Keratinocyte (primary cell): Measurements from ENCODE around the gene PIGBOS1. TPM values are rescaled to one million over a fixed set of nuclear protein-coding genes. Genes with fewer than 3 reads are reported as not detected.

Experiments
- DNase-seq: peaks from one replicate; pipeline ENCODE4 v3.0.0-alpha.2; 2011; ENCODE audit warnings: low read depth, missing footprints, low spot score
- FAIRE-seq: peaks from 2 replicates; lab custom pipeline; 2011; peaks lifted over from hg19 to GRCh38; lab: Jason Lieb, UNC
- H2AFZ ChIP-seq: 2 replicates; pipeline ENCODE4 v1.6.0; 2012; ENCODE audit warnings: low read length, control low read depth, inconsistent platforms; ENCODE audit not compliant: control insufficient read depth
- H3K27ac ChIP-seq: 2 replicates; pipeline ENCODE4 v1.5.1; 2011; ENCODE audit warnings: low read length; ENCODE audit not compliant: control insufficient read depth, insufficient read depth
- H3K27me3 ChIP-seq: 3 replicates; pipeline ENCODE4 v1.6.0; 2011; ENCODE audit warnings: low read length; ENCODE audit not compliant: control insufficient read depth, insufficient read depth; ENCODE audit errors: extremely low read depth
- H3K36me3 ChIP-seq, 2 experiments: 2 replicates in 1 of 2; 3 replicates in 1 of 2; pipeline ENCODE4 v1.5.1; 2011; ENCODE audit warnings: low read length in 2 of 2, mild to moderate bottlenecking in 1 of 2; ENCODE audit not compliant: control insufficient read depth in 2 of 2, insufficient read depth in 2 of 2; ENCODE audit errors: extremely low read depth in 1 of 2
- H3K4me1 ChIP-seq: 3 replicates; pipeline ENCODE4 v1.5.1; 2011; ENCODE audit warnings: low read length; ENCODE audit not compliant: control insufficient read depth, insufficient read depth; ENCODE audit errors: extremely low read depth
- H3K4me2 ChIP-seq: 3 replicates; pipeline ENCODE4 v1.6.0; 2011; ENCODE audit warnings: low read depth, low read length; ENCODE audit not compliant: control insufficient read depth, insufficient read depth; ENCODE audit errors: extremely low read depth
- H3K4me3 ChIP-seq, 3 experiments: fragments of 200-600 bp in 1 of 3; sonication (generic) in 1 of 3; 2 replicates in 2 of 3; 3 replicates in 1 of 3; pipeline ENCODE4 v1.5.1; 2011 to 2016; ENCODE audit warnings: low read length in 3 of 3, mild to moderate bottlenecking in 3 of 3, control low read depth in 2 of 3, inconsistent platforms in 1 of 3, low read depth in 1 of 3, mixed read lengths in 1 of 3, mixed run types in 1 of 3, moderate library complexity in 1 of 3; ENCODE audit not compliant: control insufficient read depth in 2 of 3, insufficient read depth in 2 of 3; ENCODE audit errors: extremely low read depth in 1 of 3
- H3K79me2 ChIP-seq: 2 replicates; pipeline ENCODE4 v1.6.0; 2012; ENCODE audit warnings: low read length; ENCODE audit not compliant: control insufficient read depth, insufficient read depth
- H3K9ac ChIP-seq: 3 replicates; pipeline ENCODE4 v1.6.0; 2011; ENCODE audit warnings: low read length; ENCODE audit not compliant: control insufficient read depth, insufficient read depth; ENCODE audit errors: extremely low read depth
- H3K9me1 ChIP-seq: 3 replicates; pipeline ENCODE4 v1.6.0; 2011; ENCODE audit warnings: low read length; ENCODE audit not compliant: control insufficient read depth, insufficient read depth; ENCODE audit errors: extremely low read depth
- H3K9me3 ChIP-seq: 2 replicates; pipeline ENCODE4 v1.5.1; 2012; ENCODE audit warnings: low read depth, low read length; ENCODE audit not compliant: control insufficient read depth
- H4K20me1 ChIP-seq: 3 replicates; pipeline ENCODE4 v1.6.0; 2011; ENCODE audit warnings: low read length; ENCODE audit not compliant: control insufficient read depth, insufficient read depth; ENCODE audit errors: extremely low read depth
- EZH2 ChIP-seq: IDR thresholded peaks from one replicate; pipeline ENCODE4 v1.6.1; 2012; ENCODE audit warnings: inconsistent platforms, mild to moderate bottlenecking, low read length, moderate library complexity
- dilution Hi-C: fragments of 300-500 bp; cut with MboI; formaldehyde crosslinking; loops from one replicate; pipeline ENCODE4 v1.7.0; 2020; ENCODE audit warnings: low sequenced_read_pairs; ENCODE audit not compliant: extremely low pct_ligation_motif_present
- polyA plus RNA-seq, 5 experiments: library from polyadenylated mRNA; depleted of rRNA in 3 of 5; stranded (reverse) in 3 of 5; stranded (forward) in 1 of 5; unstranded in 1 of 5; fragments of >200 nt; gene quantifications; 1 replicate in 1 of 5; 2 replicates in 3 of 5; 3 replicates in 1 of 5; pipeline versions ENCODE4 v1.2.1 to v1.2.3, GENCODE V29; 2011 to 2012; ENCODE audit warnings: missing spikeins in 2 of 5, low read depth in 1 of 5, low replicate concordance in 1 of 5
- TF ChIP-seq, protein P1 (sequence below), 3 experiments: IDR thresholded peaks in 1 of 3; conservative IDR thresholded peaks in 1 of 3; optimal IDR thresholded peaks in 1 of 3; 2 replicates in 2 of 3; 3 replicates in 1 of 3; pipeline versions ENCODE3 to v1.5.1; 2011; ENCODE audit warnings: low read length in 3 of 3, mild to moderate bottlenecking in 3 of 3, moderate library complexity in 2 of 3, control low read depth in 1 of 3, inconsistent platforms in 1 of 3; ENCODE audit not compliant: insufficient read depth in 2 of 3; ENCODE audit errors: extremely low read depth in 1 of 3

The PIGBOS1 gene
- polyA plus RNA-seq, 1 donor (not counting 4 experiments of a cell fraction or from before 2014, with no cell fraction given), result 8.6 TPM

DNA sequence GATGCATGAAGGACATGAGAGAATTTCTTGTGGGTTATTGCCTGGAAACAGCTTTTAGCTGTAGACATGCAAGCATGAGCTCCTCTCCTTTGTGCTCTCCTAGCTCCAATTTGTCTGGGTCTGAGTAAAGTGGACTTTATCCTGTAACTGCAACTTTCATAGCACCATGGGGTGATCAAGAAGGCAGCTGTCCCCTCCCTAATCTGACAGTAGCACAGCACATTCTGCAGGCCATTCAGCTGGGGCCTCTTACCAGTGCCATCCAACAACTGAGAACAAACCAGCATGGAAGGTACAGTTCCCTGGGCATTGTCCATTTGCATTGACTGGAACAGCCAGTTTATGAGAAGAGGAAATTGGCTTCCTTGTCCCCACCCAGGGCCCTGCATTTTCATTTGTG is 21.6 kb downstream of the PIGBOS1 start:
- DNase-seq, result no peak
- TF ChIP-seq EZH2, result no peak
- Histone ChIP-seq H3K9me1 (no peaks in the 10 kb centered on the region), H3K79me2 (no peaks in the 10 kb centered on the region), H3K36me3 (no peaks in the 10 kb centered on the region), H3K27ac (no peak overlapping the region), H3K4me2 (no peak overlapping the region), H3K9me3 (no peaks in the 10 kb centered on the region), H3K27me3 (no peaks in the 10 kb centered on the region), H3K9ac (no peak overlapping the region), H3K4me1 (no peaks in the 10 kb centered on the region), H3K4me3 (no peak overlapping the region), H2AFZ (no peak overlapping the region), H4K20me1 (no peaks in the 10 kb centered on the region)
- dilution Hi-C loops, result no loop called here
- no peak for FAIRE-seq

DNA sequence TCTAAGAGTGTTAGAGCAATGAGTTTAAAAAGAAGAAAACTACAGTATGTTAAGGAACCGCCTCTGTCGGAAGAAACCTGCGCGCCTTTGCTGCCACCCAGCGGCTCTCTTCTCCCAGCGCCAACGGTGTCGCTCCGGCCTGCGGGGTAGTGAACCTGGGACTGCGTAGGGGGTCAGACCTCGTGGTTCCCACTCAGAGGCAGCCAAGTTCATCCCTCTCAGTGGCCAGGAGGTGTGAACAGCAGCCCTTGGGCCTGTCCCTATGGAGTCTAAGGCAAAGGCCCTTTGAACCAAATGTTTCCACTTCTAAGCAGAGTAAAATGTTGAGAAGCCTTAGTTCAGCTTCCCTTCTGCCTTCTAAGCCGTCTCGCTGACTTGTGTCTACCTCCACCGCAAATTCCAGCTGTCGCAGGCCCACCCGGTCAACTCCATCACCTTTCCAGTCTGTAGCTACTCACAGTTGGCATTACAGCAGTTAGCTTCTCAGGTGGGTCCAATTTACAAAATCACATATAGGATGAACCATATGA is 28.3 kb downstream of the PIGBOS1 start:
- Histone ChIP-seq H3K4me1 (peaks cover 4% of the 10 kb centered on the region), H2AFZ (peak overlapping the region; percentile 95), H3K4me2 (peak overlapping the region; percentile 75), H3K9ac (peak overlapping the region; percentile 83), H3K79me2 (no peaks in the 10 kb centered on the region), H3K36me3 (no peaks in the 10 kb centered on the region), H4K20me1 (no peaks in the 10 kb centered on the region), H3K4me3 (peak overlapping the region; percentile 57 to 83 (median 77)), H3K9me3 (no peaks in the 10 kb centered on the region), H3K27me3 (no peaks in the 10 kb centered on the region), H3K27ac (peak overlapping the region; percentile 64), H3K9me1 (no peaks in the 10 kb centered on the region)
- dilution Hi-C loops, result no loop called here
- TF ChIP-seq, protein P1, sequence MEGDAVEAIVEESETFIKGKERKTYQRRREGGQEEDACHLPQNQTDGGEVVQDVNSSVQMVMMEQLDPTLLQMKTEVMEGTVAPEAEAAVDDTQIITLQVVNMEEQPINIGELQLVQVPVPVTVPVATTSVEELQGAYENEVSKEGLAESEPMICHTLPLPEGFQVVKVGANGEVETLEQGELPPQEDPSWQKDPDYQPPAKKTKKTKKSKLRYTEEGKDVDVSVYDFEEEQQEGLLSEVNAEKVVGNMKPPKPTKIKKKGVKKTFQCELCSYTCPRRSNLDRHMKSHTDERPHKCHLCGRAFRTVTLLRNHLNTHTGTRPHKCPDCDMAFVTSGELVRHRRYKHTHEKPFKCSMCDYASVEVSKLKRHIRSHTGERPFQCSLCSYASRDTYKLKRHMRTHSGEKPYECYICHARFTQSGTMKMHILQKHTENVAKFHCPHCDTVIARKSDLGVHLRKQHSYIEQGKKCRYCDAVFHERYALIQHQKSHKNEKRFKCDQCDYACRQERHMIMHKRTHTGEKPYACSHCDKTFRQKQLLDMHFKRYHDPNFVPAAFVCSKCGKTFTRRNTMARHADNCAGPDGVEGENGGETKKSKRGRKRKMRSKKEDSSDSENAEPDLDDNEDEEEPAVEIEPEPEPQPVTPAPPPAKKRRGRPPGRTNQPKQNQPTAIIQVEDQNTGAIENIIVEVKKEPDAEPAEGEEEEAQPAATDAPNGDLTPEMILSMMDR (optimal IDR thresholded peaks at IDR 0.05 in 1 of 3, IDR thresholded peaks at IDR 0.05 in 1 of 3, conservative IDR thresholded peaks at IDR 0.05 in 1 of 3; ENCODE audit: extremely low read depth in 1 of 3, insufficient read depth in 2 of 3, low read length in 3 of 3), result peak; percentile 86 to 91 (median 87)
- TF ChIP-seq EZH2, result no peak
- FAIRE-seq (no peak), DNase-seq (no peak)
